ENCODE results near the gene ODC1.

GRCh38 chr2:10400568-10400977, 47.6 kb downstream of the ODC1 start:
- TF ChIP-seq GATA2 (IDR thresholded peaks at IDR 0.05; ENCODE audit: low read depth, low read length) (no peak), GATA3 (IDR thresholded peaks at IDR 0.05; ENCODE audit: low read depth, low read length) (no peak)

All from SH-SY5Y (cell line).